Activated naive CD8-positive, alpha-beta T cell (primary cell): ENCODE data around the gene GPR55.

Source experiments
- H3K27ac Mint-ChIP-seq: one replicate; pipeline ENCODE4 v1.8.0; 2021; ENCODE audit warnings: mixed read lengths
- H3K27me3 Mint-ChIP-seq: one replicate; pipeline ENCODE4 v1.8.0; 2021; ENCODE audit warnings: mixed read lengths
- H3K36me3 Mint-ChIP-seq: one replicate; pipeline ENCODE4 v1.8.0; 2021; ENCODE audit warnings: mixed read lengths
- H3K4me1 Mint-ChIP-seq: one replicate; pipeline ENCODE4 v1.8.0; 2021; ENCODE audit warnings: low read depth, mixed read lengths
- H3K4me3 Mint-ChIP-seq: one replicate; pipeline ENCODE4 v1.8.0; 2021; ENCODE audit warnings: mild to moderate bottlenecking, mixed read lengths
- H3K9me3 Mint-ChIP-seq: one replicate; pipeline ENCODE4 v1.8.0; 2021; ENCODE audit warnings: low read depth, mixed read lengths

The GPR55 gene

GRCh38 chr2:230871361-230872150, 53.5 kb downstream of the GPR55 start:
- Mint-ChIP-seq H3K36me3 (no peaks in the 10 kb centered on the region), H3K27ac (no peak overlapping the region), H3K4me1 (peaks cover 61% of the 10 kb centered on the region), H3K9me3 (no peaks in the 10 kb centered on the region), H3K27me3 (no peaks in the 10 kb centered on the region), H3K4me3 (no peak overlapping the region)

GRCh38 chr2:230870544-230871360, 54.3 kb downstream of the GPR55 start:
- H3K9me3 Mint-ChIP-seq, result no peaks in the 10 kb centered on the region
- peaks cover 64% of the 10 kb centered on the region for H3K4me1 Mint-ChIP-seq
- no peak overlapping the region for H3K4me3 Mint-ChIP-seq
- peak overlapping the region; percentile 66 for H3K27ac Mint-ChIP-seq
- no peaks in the 10 kb centered on the region for H3K36me3 Mint-ChIP-seq
- H3K27me3 Mint-ChIP-seq, result no peaks in the 10 kb centered on the region

GRCh38 chr2:230869914-230870543, 55.0 kb downstream of the GPR55 start:
- H3K4me3 Mint-ChIP-seq, result peak overlapping the region; percentile 27
- peak overlapping the region; percentile 66 for H3K27ac Mint-ChIP-seq
- peaks cover 60% of the 10 kb centered on the region for H3K4me1 Mint-ChIP-seq
- H3K27me3 Mint-ChIP-seq, result no peaks in the 10 kb centered on the region
- H3K36me3 Mint-ChIP-seq, result no peaks in the 10 kb centered on the region
- H3K9me3 Mint-ChIP-seq, result no peaks in the 10 kb centered on the region

- H3K36me3 Mint-ChIP-seq, result no peaks in the 10 kb centered on the region
- no peak overlapping the region for H3K4me3 Mint-ChIP-seq
- H3K9me3 Mint-ChIP-seq, result no peaks in the 10 kb centered on the region
- peaks cover 57% of the 10 kb centered on the region for H3K4me1 Mint-ChIP-seq
- no peak overlapping the region for H3K27ac Mint-ChIP-seq
- no peaks in the 10 kb centered on the region for H3K27me3 Mint-ChIP-seq
These were observed 55.8 kb downstream of the GPR55 start for GRCh38 chr2:230868947-230869913.

GRCh38 chr2:230868161-230868946, 56.7 kb downstream of the GPR55 start:
- H3K27me3 Mint-ChIP-seq, result no peaks in the 10 kb centered on the region
- no peak overlapping the region for H3K27ac Mint-ChIP-seq
- H3K4me1 Mint-ChIP-seq, result peaks cover 54% of the 10 kb centered on the region
- H3K36me3 Mint-ChIP-seq, result no peaks in the 10 kb centered on the region
- H3K4me3 Mint-ChIP-seq, result no peak overlapping the region
- H3K9me3 Mint-ChIP-seq, result no peaks in the 10 kb centered on the region

GRCh38 chr2:230866756-230867523, 58.1 kb downstream of the GPR55 start:
- H3K27me3 Mint-ChIP-seq, result no peaks in the 10 kb centered on the region
- H3K36me3 Mint-ChIP-seq, result no peaks in the 10 kb centered on the region
- peak overlapping the region; percentile 75 for H3K4me3 Mint-ChIP-seq
- H3K4me1 Mint-ChIP-seq, result peaks cover 53% of the 10 kb centered on the region
- H3K27ac Mint-ChIP-seq, result peak overlapping the region; percentile 47
- H3K9me3 Mint-ChIP-seq, result no peaks in the 10 kb centered on the region

- Mint-ChIP-seq H3K4me1 (peaks cover 60% of the 10 kb centered on the region), H3K4me3 (peak overlapping the region; percentile 82), H3K27ac (peak overlapping the region; percentile 47), H3K36me3 (no peaks in the 10 kb centered on the region), H3K9me3 (no peaks in the 10 kb centered on the region), H3K27me3 (no peaks in the 10 kb centered on the region)
These were observed 59.0 kb downstream of the GPR55 start for GRCh38 chr2:230865766-230866755.

GRCh38 chr2:230865307-230865765, 59.7 kb downstream of the GPR55 start:
- peaks cover 61% of the 10 kb centered on the region for H3K4me1 Mint-ChIP-seq
- peak overlapping the region; percentile 82 for H3K4me3 Mint-ChIP-seq
- H3K36me3 Mint-ChIP-seq, result no peaks in the 10 kb centered on the region

GRCh38 chr2:230864605-230865306, 60.3 kb downstream of the GPR55 start, which contains the start of gene ITM2C:
ITM2C (plus strand) TSS chr2:230864942; CDS start chr2:230865026, 84 bp downstream.
- Mint-ChIP-seq H3K27me3 (peaks cover under 1% of the 10 kb centered on the region), H3K9me3 (no peaks in the 10 kb centered on the region), H3K4me1 (peaks cover 55% of the 10 kb centered on the region), H3K4me3 (peak within 1 kb of the TSS; percentile 97), H3K36me3 (no peaks in the 10 kb centered on the region), H3K27ac (peak within 1 kb of the TSS; percentile 91)

More at GRCh38 chr2:230865307-230865765, 59.7 kb downstream of the GPR55 start:
- no peaks in the 10 kb centered on the region for H3K9me3 Mint-ChIP-seq
- H3K27me3 Mint-ChIP-seq, result no peaks in the 10 kb centered on the region
- peak overlapping the region; percentile 50 for H3K27ac Mint-ChIP-seq

GRCh38 chr2:230864122-230864604, 60.9 kb downstream of the GPR55 start:
- peak overlapping the region; percentile 97 for H3K4me3 Mint-ChIP-seq
- H3K4me1 Mint-ChIP-seq, result peaks cover 54% of the 10 kb centered on the region
- peak overlapping the region; percentile 91 for H3K27ac Mint-ChIP-seq
- no peaks in the 10 kb centered on the region for H3K36me3 Mint-ChIP-seq
- H3K27me3 Mint-ChIP-seq, result peaks cover 1% of the 10 kb centered on the region
- H3K9me3 Mint-ChIP-seq, result no peaks in the 10 kb centered on the region

- Mint-ChIP-seq H3K27me3 (peaks cover 1% of the 10 kb centered on the region), H3K4me3 (peak overlapping the region; percentile 97), H3K36me3 (no peaks in the 10 kb centered on the region), H3K4me1 (peaks cover 50% of the 10 kb centered on the region), H3K27ac (no peak overlapping the region), H3K9me3 (no peaks in the 10 kb centered on the region)
These were observed 61.5 kb downstream of the GPR55 start for GRCh38 chr2:230863442-230864121.
